OCI-LY3 (cell line): ENCODE measurements around the gene FXYD5.
A peak's percentile ranks its signal among the peaks of the same experiment; 100 is the strongest.

Source experiments
- H2AFZ ChIP-seq: fragments of 200-600, 300-600 bp; shearing (Covaris generic); 2 replicates; pipeline ENCODE4 v1.6.0; 2014; ENCODE audit warnings: antibody characterized with exemption, low read depth, low read length
- H3K27ac ChIP-seq: fragments of 200-600, 300-600 bp; sonication (generic); 2 replicates; pipeline ENCODE4 v1.5.1; 2014; ENCODE audit warnings: mild to moderate bottlenecking, low read length, moderate library complexity, mixed read lengths
- H3K27me3 ChIP-seq: fragments of 200-600, 300-600 bp; sonication (generic); 2 replicates; pipeline ENCODE4 v1.6.1; 2014; ENCODE audit warnings: low read depth, low read length, mixed read lengths
- H3K36me3 ChIP-seq: fragments of 200-600, 300-600 bp; sonication (generic); replicated peaks from 2 replicates; pipeline ENCODE3; 2014; ENCODE audit warnings: low read depth, low read length, mixed read lengths
- H3K4me1 ChIP-seq: fragments of 300-600, 200-600 bp; sonication (generic); 2 replicates; pipeline ENCODE4 v1.6.1; 2014; ENCODE audit warnings: low read length, mixed read lengths
- H3K4me2 ChIP-seq: fragments of 200-600, 300-600 bp; sonication (generic); 2 replicates; pipeline ENCODE4 v1.6.1; 2014; ENCODE audit warnings: low read length, mixed read lengths
- H3K4me3 ChIP-seq: fragments of 300-600, 200-600 bp; sonication (generic); 2 replicates; pipeline ENCODE4 v1.5.1; 2014; ENCODE audit warnings: antibody characterized with exemption, mild to moderate bottlenecking, low read length, moderate library complexity
- H3K79me2 ChIP-seq: fragments of 300-600, 200-600 bp; shearing (Covaris generic); 2 replicates; pipeline ENCODE4 v1.6.1; 2014; ENCODE audit warnings: mild to moderate bottlenecking, low read length, mixed read lengths
- H3K9ac ChIP-seq: fragments of 300-600, 200-600 bp; shearing (Covaris generic); 2 replicates; pipeline ENCODE4 v1.6.0; 2014; ENCODE audit warnings: mild to moderate bottlenecking, low read length, moderate library complexity
- H3K9me3 ChIP-seq: fragments of 200-600, 300-600 bp; shearing (Covaris generic); 2 replicates; pipeline ENCODE4 v1.6.1; 2014; ENCODE audit warnings: low read length, mixed read lengths; ENCODE audit not compliant: insufficient read depth
- H4K20me1 ChIP-seq: fragments of 200-600, 300-600 bp; sonication (generic); 2 replicates; pipeline ENCODE4 v1.6.1; 2016; ENCODE audit warnings: low read length, mixed read lengths; ENCODE audit not compliant: insufficient read depth
- CTCF ChIP-seq: fragments of 200-600, 300-600 bp; sonication (generic); IDR thresholded peaks from 2 replicates; pipeline ENCODE4 v1.5.1; 2014; ENCODE audit warnings: antibody characterized with exemption, low read length, low read depth
- EZH2phosphoT487 ChIP-seq: fragments of 200-600 bp; shearing (Covaris generic); IDR thresholded peaks from 2 replicates; pipeline ENCODE4 v1.6.1; 2018; ENCODE audit warnings: antibody characterized with exemption, mixed run types, low read depth

The FXYD5 gene

GRCh38 chr19:35162471-35163326 lies 8.2 kb downstream of the FXYD5 start:
- no peak overlapping the region for H3K4me3 ChIP-seq
- no peak overlapping the region for H2AFZ ChIP-seq
- H3K9me3 ChIP-seq: peaks cover 31% of the 10 kb centered on the region
- peaks cover 13% of the 10 kb centered on the region for H3K4me1 ChIP-seq
- no peaks in the 10 kb centered on the region for H3K79me2 ChIP-seq
- no peak overlapping the region for H3K27ac ChIP-seq
- H3K4me2 ChIP-seq: no peak overlapping the region
- TF ChIP-seq CTCF: no peak
- no peak for TF ChIP-seq EZH2phosphoT487
- peaks cover 81% of the 10 kb centered on the region for H3K36me3 ChIP-seq
- H3K27me3 ChIP-seq: no peaks in the 10 kb centered on the region
- no peak overlapping the region for H3K9ac ChIP-seq
- no peaks in the 10 kb centered on the region for H4K20me1 ChIP-seq

DNA sequence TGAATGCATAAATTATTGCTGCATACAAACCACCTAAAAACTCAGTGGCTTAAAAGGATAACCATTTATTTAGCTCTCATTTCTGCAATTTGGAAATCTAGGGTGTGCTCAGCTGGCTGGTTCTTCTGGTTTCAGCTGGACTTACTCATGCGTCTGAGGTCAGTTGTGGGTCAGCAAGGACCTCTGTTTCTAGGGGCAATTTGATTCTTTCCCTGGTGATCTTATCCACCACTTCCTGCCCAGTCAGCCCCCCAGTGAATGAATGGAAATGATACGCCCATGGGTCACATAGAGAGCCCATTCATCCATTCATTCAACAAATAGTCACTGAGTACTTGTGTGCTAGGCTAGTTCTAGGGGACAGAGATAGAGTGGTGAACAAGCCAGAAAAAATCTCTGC lies 9.9 kb downstream of the FXYD5 start:
- peaks cover 17% of the 10 kb centered on the region for H3K4me1 ChIP-seq
- no peak overlapping the region for H3K4me2 ChIP-seq
- no peaks in the 10 kb centered on the region for H3K79me2 ChIP-seq
- H3K9ac ChIP-seq: no peak overlapping the region
- peaks cover 31% of the 10 kb centered on the region for H3K9me3 ChIP-seq
- no peaks in the 10 kb centered on the region for H4K20me1 ChIP-seq
- H3K27ac ChIP-seq: no peak overlapping the region
- no peaks in the 10 kb centered on the region for H3K27me3 ChIP-seq
- no peak overlapping the region for H3K4me3 ChIP-seq
- peaks cover 73% of the 10 kb centered on the region for H3K36me3 ChIP-seq
- H2AFZ ChIP-seq: no peak overlapping the region
- TF ChIP-seq EZH2phosphoT487: no peak

DNA sequence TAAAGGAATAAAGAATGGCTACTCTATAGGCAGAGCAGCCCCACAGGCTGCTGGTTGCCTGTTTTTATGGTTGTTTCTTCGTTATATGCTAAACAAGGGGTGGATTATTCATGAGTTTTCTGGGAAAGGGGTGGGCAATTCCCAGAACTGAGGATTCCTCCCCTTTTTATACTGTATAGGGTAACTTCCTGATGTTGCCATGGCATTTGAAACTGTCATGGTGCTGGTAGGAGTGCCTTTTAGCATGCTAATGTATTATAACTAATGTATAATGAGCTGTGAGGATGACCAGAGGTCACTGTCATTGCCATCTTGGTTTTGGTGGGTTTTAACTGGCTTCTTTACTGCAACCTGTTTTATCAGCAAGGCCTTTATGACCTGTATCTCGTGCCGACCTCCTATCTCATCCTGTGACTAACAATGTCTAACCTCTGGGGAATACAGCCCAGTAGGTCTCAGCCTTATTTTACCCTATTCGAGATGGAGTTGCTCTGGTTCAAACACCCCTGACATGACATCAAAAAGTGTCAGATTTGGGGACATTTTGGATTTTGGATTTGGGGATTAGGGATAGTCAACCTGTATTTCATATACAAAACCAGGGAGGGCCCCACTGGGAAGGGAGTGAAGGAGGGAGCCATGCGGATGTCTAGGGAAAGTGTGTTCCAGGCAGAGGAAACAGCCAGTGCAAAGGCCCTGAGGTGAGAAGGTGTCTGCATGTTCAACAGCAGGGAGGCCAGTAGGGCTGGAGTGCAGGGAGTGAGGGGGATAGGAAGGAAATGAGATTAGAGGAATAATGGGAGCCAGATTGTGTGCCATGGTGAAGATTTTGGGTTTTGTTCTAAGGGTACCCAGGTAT lies 10.9 kb downstream of the FXYD5 start:
- no peak for TF ChIP-seq EZH2phosphoT487
- no peak for TF ChIP-seq CTCF
- H3K4me2 ChIP-seq: no peak overlapping the region
- H3K79me2 ChIP-seq: no peaks in the 10 kb centered on the region
- H3K9ac ChIP-seq: no peak overlapping the region
- H3K4me1 ChIP-seq: peaks cover 17% of the 10 kb centered on the region
- peaks cover 70% of the 10 kb centered on the region for H3K36me3 ChIP-seq
- H3K27me3 ChIP-seq: no peaks in the 10 kb centered on the region
- H3K4me3 ChIP-seq: no peak overlapping the region
- H3K27ac ChIP-seq: no peak overlapping the region
- no peak overlapping the region for H2AFZ ChIP-seq
- no peaks in the 10 kb centered on the region for H4K20me1 ChIP-seq
- H3K9me3 ChIP-seq: peaks cover 31% of the 10 kb centered on the region

DNA sequence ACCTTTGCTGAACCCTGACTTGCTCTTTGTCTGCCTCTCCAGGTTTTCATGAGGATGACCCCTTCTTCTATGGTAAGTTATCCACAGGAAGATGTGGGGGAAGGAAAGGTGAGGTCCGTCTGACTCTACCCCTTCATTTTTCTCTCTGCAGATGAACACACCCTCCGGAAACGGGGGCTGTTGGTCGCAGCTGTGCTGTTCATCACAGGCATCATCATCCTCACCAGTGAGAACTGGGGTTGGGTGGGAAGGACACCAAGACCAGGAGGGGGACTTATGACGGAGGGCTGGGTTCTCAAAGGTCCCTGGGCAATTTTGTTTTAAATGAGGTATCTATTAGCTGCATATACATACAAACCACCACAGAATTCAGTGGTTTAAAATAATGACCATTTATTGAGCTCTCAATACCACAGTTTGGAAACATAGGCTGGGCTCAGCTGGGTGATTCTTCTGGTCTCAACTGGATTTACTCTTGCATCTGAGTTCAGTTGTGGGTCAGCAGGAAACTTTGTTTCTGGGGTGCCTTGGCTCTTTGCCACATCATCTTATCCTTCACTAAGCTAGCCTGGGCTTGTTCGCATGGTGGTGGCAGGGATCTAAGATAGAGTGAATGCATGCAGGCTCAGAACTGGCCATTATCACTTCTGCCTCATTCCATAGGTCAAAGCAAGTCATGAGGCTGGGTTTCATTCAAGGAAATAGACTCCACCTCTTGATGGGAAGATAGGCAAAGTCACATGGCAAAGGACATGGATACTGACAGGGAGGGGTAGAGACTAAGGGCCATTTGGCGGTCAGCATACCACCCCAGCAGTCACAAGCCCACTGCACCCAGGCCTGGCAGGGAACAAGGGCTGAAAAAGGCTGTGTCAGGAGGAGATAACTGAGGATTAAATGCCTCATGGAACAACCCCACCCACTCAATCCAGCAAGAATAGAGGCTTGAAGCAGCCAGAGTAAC lies 11.8 kb downstream of the FXYD5 start:
- Histone ChIP-seq H3K9me3 (peaks cover 31% of the 10 kb centered on the region), H2AFZ (no peak overlapping the region), H4K20me1 (no peaks in the 10 kb centered on the region)

More for the DNA sequence above, 11.8 kb downstream of the FXYD5 start:
- TF ChIP-seq EZH2phosphoT487: no peak
- TF ChIP-seq CTCF: no peak
- peak overlapping the region; percentile 21; the same call in 1 of the 2 replicates for H3K4me3 ChIP-seq
- no peaks in the 10 kb centered on the region for H3K27me3 ChIP-seq
- peaks cover 60% of the 10 kb centered on the region for H3K36me3 ChIP-seq
- H3K27ac ChIP-seq: peak overlapping the region; percentile 82
- H3K4me2 ChIP-seq: peak overlapping the region; percentile 48
- no peaks in the 10 kb centered on the region for H3K79me2 ChIP-seq
- peaks cover 17% of the 10 kb centered on the region for H3K4me1 ChIP-seq
- no peak overlapping the region; the same call in 1 of the 2 replicates for H3K9ac ChIP-seq
